ENCODE results near the gene PPP2CA. TPM values are rescaled to one million over a fixed set of nuclear protein-coding genes. Genes with fewer than 3 reads are reported as not detected.

PPP2CA gene
- total RNA-seq, 1 experiment from 2014 or later = 178 TPM

DNA sequence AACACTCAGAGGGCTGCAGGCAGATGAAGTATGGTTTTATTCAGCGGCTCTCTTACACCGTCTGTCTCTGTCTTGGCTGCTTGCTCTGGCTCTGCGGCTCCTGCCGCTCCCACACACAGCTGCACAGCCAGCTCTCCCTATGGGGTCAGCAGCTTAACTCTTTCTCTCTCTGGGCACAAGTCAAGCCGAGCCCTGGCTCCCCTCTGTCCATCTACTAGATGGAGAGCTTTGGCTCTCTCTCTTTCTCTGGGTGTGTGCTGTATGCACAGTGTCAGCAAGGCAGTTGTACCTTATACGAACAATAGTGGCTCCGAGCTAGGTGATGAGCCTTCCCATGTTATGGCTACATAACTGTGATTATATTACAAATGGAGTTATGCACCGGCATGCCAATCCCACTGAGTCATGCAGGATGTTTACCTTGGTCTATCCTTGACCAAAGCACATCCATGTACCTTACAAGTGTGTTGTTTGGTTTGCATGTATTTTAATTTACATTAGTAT, 19.3 kb upstream of the PPP2CA start:
- Mint-ChIP-seq H3K9me3 (no peaks in the 10 kb centered on the region), H3K27ac (peak overlapping the region; percentile 43), H3K27me3 (ENCODE audit: low read depth) (no peaks in the 10 kb centered on the region), H3K36me3 (no peaks in the 10 kb centered on the region), H3K4me1 (peaks cover 39% of the 10 kb centered on the region), H3K4me3 (no peak overlapping the region; the same call in 1 of the 2 replicates)
- ChIA-PET CTCF (interaction anchor here (1.1 to 1.8 kb wide), 4 partner anchors 9 to 206 kb away, joined by 3 to 6 read pairs (median 5); partner anchors contain the start of gene PPP2CA), POLR2A (interaction anchor here (1.0 to 1.5 kb wide), 2 partner anchors 18 to 19 kb away, joined by 3 to 4 read pairs; partner anchors contain the start of gene PPP2CA)
- ATAC-seq = peak; percentile 59
- TF ChIP-seq ZNF423 (CRISPR knock-in tag; IDR thresholded peaks at IDR 0.05) (peak; percentile 75), ZNF219 (CRISPR knock-in tag; IDR thresholded peaks at IDR 0.05; ENCODE audit: borderline replicate concordance) (no peak), NR2C2 (CRISPR knock-in tag; IDR thresholded peaks at IDR 0.05) (no peak), ELF4 (CRISPR knock-in tag; IDR thresholded peaks at IDR 0.05; ENCODE audit: low read depth) (no peak), OVOL2 (CRISPR knock-in tag; IDR thresholded peaks at IDR 0.05; ENCODE audit: borderline replicate concordance) (no peak), TEAD4 (CRISPR knock-in tag; IDR thresholded peaks at IDR 0.05) (no peak), GABPB1 (CRISPR knock-in tag; IDR thresholded peaks at IDR 0.05) (0 out of 2 replicates have a peak, but pooled peaks have one; percentile 17)
- TF ChIP-seq, protein P1, sequence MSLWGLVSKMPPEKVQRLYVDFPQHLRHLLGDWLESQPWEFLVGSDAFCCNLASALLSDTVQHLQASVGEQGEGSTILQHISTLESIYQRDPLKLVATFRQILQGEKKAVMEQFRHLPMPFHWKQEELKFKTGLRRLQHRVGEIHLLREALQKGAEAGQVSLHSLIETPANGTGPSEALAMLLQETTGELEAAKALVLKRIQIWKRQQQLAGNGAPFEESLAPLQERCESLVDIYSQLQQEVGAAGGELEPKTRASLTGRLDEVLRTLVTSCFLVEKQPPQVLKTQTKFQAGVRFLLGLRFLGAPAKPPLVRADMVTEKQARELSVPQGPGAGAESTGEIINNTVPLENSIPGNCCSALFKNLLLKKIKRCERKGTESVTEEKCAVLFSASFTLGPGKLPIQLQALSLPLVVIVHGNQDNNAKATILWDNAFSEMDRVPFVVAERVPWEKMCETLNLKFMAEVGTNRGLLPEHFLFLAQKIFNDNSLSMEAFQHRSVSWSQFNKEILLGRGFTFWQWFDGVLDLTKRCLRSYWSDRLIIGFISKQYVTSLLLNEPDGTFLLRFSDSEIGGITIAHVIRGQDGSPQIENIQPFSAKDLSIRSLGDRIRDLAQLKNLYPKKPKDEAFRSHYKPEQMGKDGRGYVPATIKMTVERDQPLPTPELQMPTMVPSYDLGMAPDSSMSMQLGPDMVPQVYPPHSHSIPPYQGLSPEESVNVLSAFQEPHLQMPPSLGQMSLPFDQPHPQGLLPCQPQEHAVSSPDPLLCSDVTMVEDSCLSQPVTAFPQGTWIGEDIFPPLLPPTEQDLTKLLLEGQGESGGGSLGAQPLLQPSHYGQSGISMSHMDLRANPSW (CRISPR knock-in tag; conservative IDR thresholded peaks at IDR 0.05; ENCODE audit: low read depth) = no peak
- TF ChIP-seq, protein P2, sequence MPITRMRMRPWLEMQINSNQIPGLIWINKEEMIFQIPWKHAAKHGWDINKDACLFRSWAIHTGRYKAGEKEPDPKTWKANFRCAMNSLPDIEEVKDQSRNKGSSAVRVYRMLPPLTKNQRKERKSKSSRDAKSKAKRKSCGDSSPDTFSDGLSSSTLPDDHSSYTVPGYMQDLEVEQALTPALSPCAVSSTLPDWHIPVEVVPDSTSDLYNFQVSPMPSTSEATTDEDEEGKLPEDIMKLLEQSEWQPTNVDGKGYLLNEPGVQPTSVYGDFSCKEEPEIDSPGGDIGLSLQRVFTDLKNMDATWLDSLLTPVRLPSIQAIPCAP (CRISPR knock-in tag; IDR thresholded peaks at IDR 0.05) = no peak
- TF ChIP-seq, protein P3, sequence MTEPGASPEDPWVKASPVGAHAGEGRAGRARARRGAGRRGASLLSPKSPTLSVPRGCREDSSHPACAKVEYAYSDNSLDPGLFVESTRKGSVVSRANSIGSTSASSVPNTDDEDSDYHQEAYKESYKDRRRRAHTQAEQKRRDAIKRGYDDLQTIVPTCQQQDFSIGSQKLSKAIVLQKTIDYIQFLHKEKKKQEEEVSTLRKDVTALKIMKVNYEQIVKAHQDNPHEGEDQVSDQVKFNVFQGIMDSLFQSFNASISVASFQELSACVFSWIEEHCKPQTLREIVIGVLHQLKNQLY (CRISPR knock-in tag; IDR thresholded peaks at IDR 0.05) = no peak
- DNase-seq (ENCODE audit: low spot score) = peak; percentile 16

DNA sequence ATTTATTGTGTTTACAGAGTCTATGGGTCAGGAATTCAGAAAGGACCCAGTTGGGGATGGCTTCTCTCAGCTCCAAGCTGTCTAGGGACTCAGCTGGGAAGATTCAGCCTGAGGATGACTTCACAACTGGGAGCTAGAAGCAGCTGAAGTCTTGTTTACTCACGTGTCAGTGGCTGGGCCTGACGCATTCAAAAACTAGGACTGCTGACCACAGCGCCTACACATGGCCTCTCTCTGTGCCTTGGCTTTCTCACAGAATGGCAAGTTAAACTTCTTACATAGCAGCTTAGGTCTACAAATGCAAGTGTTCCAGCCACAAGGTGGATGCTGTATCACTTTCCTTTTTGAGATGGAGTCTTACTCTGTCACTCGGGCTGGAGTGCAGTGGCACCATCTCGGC, 16.3 kb upstream of the PPP2CA start:
- H3K27ac Mint-ChIP-seq = no peak overlapping the region; the same call in 1 of the 2 replicates
- no peaks in the 10 kb centered on the region for H3K36me3 Mint-ChIP-seq
- TF ChIP-seq CREB1 (CRISPR knock-in tag; IDR thresholded peaks at IDR 0.05) (no peak), ATF1 (CRISPR knock-in tag; IDR thresholded peaks at IDR 0.05) (no peak), FOXJ3 (CRISPR knock-in tag; IDR thresholded peaks at IDR 0.05; ENCODE audit: borderline replicate concordance) (no peak), IRF2 (CRISPR knock-in tag; IDR thresholded peaks at IDR 0.05; ENCODE audit: borderline replicate concordance, low read depth) (no peak), TCF7 (CRISPR knock-in tag; IDR thresholded peaks at IDR 0.05; ENCODE audit: low read depth) (no peak), MXD4 (CRISPR knock-in tag; IDR thresholded peaks at IDR 0.05; ENCODE audit: borderline replicate concordance) (no peak), ZNF423 (CRISPR knock-in tag; IDR thresholded peaks at IDR 0.05) (no peak), TEAD4 (CRISPR knock-in tag; IDR thresholded peaks at IDR 0.05) (no peak)
- TF ChIP-seq, protein P3 (CRISPR knock-in tag; IDR thresholded peaks at IDR 0.05) = no peak
- TF ChIP-seq, protein P4, sequence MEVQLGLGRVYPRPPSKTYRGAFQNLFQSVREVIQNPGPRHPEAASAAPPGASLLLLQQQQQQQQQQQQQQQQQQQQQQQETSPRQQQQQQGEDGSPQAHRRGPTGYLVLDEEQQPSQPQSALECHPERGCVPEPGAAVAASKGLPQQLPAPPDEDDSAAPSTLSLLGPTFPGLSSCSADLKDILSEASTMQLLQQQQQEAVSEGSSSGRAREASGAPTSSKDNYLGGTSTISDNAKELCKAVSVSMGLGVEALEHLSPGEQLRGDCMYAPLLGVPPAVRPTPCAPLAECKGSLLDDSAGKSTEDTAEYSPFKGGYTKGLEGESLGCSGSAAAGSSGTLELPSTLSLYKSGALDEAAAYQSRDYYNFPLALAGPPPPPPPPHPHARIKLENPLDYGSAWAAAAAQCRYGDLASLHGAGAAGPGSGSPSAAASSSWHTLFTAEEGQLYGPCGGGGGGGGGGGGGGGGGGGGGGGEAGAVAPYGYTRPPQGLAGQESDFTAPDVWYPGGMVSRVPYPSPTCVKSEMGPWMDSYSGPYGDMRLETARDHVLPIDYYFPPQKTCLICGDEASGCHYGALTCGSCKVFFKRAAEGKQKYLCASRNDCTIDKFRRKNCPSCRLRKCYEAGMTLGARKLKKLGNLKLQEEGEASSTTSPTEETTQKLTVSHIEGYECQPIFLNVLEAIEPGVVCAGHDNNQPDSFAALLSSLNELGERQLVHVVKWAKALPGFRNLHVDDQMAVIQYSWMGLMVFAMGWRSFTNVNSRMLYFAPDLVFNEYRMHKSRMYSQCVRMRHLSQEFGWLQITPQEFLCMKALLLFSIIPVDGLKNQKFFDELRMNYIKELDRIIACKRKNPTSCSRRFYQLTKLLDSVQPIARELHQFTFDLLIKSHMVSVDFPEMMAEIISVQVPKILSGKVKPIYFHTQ (CRISPR knock-in tag; IDR thresholded peaks at IDR 0.05) = no peak
- TF ChIP-seq, protein P5, sequence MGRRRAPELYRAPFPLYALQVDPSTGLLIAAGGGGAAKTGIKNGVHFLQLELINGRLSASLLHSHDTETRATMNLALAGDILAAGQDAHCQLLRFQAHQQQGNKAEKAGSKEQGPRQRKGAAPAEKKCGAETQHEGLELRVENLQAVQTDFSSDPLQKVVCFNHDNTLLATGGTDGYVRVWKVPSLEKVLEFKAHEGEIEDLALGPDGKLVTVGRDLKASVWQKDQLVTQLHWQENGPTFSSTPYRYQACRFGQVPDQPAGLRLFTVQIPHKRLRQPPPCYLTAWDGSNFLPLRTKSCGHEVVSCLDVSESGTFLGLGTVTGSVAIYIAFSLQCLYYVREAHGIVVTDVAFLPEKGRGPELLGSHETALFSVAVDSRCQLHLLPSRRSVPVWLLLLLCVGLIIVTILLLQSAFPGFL (CRISPR knock-in tag; IDR thresholded peaks at IDR 0.05; ENCODE audit: borderline replicate concordance) = no peak
- TF ChIP-seq, protein P6, sequence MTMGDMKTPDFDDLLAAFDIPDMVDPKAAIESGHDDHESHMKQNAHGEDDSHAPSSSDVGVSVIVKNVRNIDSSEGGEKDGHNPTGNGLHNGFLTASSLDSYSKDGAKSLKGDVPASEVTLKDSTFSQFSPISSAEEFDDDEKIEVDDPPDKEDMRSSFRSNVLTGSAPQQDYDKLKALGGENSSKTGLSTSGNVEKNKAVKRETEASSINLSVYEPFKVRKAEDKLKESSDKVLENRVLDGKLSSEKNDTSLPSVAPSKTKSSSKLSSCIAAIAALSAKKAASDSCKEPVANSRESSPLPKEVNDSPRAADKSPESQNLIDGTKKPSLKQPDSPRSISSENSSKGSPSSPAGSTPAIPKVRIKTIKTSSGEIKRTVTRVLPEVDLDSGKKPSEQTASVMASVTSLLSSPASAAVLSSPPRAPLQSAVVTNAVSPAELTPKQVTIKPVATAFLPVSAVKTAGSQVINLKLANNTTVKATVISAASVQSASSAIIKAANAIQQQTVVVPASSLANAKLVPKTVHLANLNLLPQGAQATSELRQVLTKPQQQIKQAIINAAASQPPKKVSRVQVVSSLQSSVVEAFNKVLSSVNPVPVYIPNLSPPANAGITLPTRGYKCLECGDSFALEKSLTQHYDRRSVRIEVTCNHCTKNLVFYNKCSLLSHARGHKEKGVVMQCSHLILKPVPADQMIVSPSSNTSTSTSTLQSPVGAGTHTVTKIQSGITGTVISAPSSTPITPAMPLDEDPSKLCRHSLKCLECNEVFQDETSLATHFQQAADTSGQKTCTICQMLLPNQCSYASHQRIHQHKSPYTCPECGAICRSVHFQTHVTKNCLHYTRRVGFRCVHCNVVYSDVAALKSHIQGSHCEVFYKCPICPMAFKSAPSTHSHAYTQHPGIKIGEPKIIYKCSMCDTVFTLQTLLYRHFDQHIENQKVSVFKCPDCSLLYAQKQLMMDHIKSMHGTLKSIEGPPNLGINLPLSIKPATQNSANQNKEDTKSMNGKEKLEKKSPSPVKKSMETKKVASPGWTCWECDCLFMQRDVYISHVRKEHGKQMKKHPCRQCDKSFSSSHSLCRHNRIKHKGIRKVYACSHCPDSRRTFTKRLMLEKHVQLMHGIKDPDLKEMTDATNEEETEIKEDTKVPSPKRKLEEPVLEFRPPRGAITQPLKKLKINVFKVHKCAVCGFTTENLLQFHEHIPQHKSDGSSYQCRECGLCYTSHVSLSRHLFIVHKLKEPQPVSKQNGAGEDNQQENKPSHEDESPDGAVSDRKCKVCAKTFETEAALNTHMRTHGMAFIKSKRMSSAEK (CRISPR knock-in tag; IDR thresholded peaks at IDR 0.05; ENCODE audit: borderline replicate concordance) = no peak
- peaks cover 33% of the 10 kb centered on the region for H3K4me1 Mint-ChIP-seq
- ChIA-PET CTCF (interaction anchor here (0.5 kb wide), 1 partner anchor 57 kb away, joined by 4 read pairs; no protein-coding TSS in a partner anchor), POLR2A (no interaction called here)
- DNase-seq (ENCODE audit: low spot score) = no peak
- no peaks in the 10 kb centered on the region for H3K27me3 Mint-ChIP-seq (ENCODE audit: low read depth)
- H3K4me3 Mint-ChIP-seq = no peak overlapping the region
- no peak for ATAC-seq
- no peaks in the 10 kb centered on the region for H3K9me3 Mint-ChIP-seq

All from WTC11 (cell line).